Medulla oblongata (tissue), 1 donor: ENCODE data around the gene FOXP1.
"Not testable (repeated sequence)": the region's sequence is repeated elsewhere in the genome, so short reads cannot be mapped to it uniquely, and the experiment has no call there.

Experiments used
- DNase-seq: peaks from one replicate; pipeline ENCODE4 v3.0.0-alpha.2; 2015; ENCODE audit errors: extremely low spot score

Gene FOXP1

DNA sequence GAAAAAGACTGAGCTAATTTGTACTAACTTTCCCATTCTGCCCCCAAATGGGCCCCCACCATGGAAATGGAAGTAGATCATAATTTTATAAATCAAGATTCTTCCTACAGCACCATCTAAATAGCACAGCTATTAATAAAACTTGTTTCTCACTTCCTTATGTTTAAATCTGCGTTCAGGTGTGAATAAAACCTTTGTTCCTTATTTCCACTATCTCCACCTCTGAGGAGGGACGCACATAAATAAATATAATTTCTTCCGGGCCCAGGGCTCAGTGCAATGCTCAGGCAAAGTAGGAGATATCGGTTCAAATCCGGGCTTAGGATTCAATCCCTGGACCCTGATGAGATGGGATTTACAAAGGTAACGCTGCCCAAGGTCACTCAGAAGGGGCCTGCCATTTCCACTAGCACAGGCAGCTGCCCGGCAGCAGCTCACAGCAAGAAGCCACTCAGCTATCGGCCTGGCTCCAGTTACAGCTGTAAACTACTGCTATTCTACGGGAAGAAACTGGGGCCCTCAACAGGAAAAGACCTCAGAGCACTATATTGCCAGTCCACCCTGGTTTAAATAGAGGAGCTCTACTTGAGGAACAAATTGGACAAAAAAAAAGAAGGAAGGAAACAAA lies 52.5 kb downstream of the FOXP1 start:
- DNase-seq, result no peak

DNA sequence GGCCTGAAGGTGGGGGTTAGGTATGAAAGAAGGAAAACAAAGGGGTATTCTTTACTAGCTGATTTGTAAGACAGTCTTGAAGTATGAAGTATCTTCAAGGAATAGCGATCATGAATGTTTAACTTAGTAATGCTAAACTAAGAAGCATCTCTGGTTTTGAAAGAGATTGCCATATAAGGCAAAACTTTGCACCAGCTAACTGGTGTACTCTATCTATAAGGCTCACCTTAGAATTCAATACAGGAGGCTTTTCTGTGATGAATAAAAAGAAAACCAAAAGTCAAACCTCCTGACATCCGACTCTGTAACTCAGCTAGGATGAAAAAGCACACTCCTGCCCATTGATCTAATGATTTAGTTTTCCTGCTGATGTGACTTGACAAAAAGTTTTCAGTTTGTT lies 54.7 kb downstream of the FOXP1 start:
- no peak for DNase-seq

DNA sequence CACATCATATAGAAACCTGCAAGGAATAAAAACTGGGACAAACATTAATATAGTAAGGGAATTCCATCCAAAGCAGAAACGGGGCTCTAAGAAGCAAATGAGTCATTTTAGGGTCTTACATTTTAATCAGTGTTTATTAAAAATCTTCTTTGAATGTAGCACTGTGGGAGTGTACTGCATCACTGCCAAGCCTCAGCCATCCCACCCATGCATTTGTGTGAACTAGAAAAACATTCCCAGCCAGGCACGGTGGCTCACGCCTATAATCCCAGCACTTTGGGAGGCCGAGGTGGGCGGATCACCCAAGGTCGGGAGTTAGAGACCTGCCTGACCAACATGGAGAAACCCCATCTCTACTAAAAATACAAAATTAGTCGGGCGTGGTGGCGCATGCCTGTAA lies 57.1 kb downstream of the FOXP1 start:
- not testable (repeated sequence) for DNase-seq

DNA sequence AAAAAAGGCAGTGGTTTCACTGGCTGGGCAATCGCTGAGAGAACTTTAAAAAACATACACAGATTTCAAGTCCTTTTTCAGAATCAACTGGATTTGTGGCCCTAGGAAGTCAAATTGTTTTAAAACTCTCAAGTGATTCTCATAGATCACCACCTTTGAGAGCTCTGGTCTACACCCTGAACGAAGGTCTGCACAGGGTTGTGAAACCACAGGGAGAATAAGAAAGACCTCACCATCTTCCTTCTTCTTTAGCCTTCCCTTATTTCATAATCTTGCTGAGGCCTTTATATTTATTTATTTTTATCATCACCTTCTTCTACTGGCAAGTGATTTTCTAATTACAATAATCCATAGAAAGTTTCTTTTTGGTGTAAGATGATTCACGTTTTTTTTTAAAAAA lies 58.1 kb downstream of the FOXP1 start:
- DNase-seq, result no peak

DNA sequence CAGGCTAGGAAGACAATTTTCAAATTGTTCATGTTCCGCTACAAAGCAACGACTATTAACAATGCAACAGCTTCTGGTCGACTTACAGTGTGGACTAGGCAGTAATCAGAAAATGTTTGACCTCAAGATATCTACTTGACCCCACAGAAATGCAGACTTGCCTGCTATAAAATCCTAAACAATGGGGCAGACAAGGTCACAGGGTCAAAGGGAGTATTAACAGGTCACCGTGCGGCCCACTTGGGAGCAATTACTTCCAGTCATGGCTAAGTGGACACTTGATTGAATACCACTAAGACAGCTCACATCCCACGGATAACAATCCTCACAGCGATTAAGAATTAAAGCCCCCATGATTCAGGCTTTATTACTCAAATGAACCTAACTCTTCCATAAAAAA lies 58.9 kb downstream of the FOXP1 start:
- no peak for DNase-seq

DNA sequence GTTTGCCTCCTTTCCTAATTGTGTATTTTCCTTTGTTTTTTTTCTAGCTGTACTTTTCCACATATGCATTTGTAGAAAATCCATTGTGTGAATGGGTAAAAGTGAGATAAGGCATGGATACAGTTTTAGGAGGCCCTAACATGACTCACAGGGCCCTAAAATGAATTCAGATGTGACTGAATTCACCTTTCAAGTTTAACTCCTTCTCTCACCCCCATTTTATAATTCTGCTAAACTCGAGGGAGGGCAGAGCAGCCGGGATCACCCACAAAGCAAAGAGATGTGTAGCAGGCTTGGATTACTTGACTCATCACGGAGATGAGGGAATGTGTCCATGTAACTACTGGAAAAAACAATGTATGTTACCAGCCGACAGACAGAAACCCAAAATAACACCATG lies 59.9 kb downstream of the FOXP1 start:
- no peak for DNase-seq

DNA sequence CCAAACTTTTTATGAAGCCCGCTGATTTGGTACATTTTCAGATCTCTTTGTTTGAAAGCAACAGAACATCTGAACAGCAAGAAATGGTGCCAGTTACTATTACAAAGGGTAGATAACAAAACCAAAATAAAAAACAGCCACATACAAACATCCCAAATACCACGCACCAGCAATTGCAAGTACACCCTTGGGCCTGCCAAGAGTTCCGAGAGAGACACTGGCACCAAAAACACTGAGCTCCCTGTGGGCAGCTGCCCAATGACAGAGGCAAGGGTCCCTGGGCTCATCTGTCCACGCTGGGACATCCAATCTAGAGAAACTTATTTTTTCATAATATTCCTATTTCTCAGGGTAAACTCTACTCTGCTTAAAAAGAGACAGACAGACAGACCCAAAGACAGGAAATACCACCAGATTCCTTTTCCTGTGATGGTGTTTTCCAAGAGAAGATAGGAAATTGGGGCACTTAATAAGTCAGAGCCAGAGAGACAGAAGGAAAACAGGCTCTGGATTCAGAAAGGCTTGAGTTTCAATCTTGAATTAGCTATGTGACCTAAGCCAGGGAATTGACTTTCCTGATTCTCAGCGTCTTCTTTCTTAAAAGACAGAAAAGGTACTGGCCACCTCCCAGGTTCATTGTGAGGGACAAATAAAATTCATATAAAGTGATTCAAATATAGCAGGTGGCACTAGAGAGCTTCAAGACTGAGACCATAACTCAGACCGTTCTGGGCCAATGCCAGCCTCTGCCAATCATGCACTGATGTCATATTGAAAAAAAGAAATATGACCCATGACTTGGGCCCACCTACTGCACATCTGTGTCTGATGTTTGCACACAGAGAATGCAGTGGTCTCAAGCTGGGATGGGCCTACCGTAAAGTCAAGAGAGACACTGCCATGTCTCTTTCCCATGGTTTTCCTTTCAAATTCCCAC lies 61.3 kb downstream of the FOXP1 start:
- no peak for DNase-seq

DNA sequence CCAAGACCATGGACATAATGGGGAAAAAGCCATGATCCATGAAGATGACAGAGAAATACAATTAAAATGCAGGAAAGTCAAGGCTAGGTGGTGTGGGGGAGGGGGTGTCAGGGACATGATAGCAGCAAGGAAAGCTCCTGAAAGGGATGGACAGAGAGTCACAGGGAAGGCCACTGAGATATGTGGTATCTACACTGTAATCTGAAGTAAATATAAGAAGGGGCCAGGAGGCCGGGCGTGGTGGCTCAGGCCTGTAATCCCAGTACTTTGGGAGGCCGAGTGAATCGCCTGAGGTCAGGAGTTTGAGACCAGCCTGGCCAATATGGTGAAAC lies 62.5 kb downstream of the FOXP1 start:
- no peak for DNase-seq

DNA sequence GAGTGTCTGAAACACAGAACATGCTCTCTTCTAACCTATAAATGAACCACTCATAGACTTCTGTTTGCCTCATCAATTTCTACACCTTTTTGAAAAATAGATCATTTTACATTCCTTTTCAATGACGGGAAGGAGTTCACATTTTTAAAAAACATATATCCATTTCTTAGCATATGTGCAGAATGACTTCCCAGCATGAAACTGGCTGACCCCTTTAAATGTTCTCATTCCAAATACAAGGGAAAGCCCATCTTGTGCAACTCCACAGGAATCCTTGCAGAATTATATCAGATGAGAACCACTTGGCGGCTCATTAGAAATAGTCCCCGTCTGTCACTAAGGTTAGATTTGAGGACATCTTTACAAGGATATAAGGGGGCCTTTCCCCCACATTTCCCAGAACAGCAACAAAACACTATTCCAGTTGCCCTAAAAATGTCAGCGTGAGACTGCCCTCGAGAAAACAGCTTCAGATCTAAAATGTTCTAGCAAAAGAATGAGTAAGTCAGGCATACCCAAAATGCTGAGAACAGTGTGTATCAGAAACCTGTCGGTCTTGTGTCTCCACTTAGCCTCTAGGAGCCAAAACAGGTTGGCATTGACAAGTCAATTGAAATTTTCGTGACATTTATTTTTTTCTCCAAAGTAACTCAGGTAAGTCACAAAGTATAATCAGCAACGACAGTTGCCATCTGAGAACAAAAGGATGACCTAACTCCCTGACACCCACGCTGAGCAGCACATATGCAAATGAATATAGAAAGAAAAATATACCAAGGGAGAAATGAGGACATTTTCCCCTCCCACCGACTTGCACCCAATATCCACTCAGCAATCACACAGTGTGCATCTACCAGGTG lies 63.1 kb downstream of the FOXP1 start:
- no peak for DNase-seq

DNA sequence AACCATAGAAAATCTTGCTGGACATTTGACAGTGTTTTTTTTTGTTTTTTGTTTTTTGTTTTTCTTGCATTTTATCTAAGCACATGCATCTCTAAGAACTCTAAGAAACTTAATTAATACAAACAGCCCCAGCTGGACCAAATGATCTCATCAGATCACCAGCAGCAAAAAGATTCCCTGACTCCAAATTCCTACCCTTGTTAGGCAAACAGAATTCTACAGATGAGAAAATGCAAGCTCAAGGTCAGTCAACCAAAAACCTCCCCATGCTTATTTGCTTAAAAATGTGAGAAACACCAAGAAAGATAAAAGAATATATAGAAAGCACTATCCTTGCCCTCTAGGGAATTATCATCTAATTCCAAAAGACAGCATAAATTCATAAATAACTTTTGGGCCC lies 65.4 kb downstream of the FOXP1 start:
- no peak for DNase-seq

DNA sequence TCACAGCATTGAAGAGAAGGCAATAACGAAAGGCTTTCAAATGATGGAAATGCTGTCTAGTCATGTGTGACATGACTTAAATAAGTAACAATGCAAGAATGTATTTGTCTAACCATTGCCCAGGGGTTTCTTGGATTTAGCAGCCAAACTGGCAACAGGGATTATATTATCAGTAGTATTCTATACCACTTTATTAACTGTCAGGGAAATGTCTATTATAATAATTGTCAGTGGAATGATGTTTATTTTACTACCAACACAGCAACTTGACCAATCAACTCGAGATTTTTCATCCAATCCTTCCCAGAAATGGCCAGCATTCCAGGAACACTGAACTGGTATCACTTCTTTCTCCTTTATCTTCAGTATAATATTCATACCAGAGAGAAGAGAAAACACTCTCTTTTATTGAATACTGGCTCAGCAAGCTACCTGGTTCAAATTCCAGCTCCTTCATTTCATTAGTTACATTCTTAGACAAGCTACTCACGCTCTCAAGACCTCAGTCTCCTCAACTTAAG lies 66.2 kb downstream of the FOXP1 start:
- DNase-seq, result no peak

DNA sequence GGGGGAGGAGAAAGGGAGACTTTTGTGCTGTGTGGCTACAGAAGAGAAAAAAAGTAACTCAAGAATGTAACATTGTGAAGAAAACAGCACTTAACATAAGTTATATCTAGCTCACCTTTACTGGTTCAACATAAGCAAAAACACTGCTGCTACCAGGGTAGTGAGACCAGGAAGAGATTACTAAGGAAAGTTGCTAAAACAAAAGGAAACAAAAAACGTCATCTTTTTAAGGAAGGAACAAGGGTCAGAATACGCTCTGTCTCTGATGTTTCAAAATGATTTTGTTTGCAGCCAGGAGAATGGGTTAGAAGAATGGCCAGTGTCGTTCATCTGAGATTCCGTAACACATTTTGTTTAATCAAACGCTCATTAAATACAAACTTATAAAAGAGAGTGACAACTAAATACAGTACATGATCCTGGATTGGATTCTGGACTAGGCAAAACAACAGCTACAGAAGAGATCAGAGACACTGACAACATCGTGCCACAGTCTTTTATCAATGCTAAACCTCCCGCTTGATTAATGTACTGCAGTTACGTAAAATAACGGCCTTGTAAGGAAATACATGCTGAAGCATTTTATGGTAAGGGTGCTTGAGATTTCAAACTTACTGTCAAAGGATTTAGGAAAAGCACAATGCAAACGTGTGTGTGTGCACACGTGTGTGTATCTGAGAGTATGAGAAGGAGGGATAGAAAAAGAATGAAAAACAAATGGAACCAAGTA lies 67.7 kb downstream of the FOXP1 start:
- no peak for DNase-seq

DNA sequence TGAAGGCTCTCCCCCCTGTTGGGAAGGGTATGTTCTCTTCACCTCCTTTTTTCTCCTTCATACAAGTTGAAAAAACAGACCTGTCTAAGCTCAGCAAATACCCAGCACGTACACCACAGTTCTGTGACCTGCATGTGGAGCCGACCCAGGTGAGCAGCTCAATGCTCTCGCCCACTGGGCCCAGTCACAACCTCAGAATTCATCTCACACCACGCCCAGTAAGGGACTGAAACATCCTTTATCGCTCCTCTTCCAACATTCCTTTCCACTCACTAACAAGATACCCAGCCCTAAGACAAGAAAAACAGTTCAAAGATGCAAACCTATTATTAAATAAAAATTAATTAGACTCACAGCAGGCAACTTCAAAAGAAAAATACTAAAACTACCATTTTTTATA lies 68.9 kb downstream of the FOXP1 start:
- no peak for DNase-seq

DNA sequence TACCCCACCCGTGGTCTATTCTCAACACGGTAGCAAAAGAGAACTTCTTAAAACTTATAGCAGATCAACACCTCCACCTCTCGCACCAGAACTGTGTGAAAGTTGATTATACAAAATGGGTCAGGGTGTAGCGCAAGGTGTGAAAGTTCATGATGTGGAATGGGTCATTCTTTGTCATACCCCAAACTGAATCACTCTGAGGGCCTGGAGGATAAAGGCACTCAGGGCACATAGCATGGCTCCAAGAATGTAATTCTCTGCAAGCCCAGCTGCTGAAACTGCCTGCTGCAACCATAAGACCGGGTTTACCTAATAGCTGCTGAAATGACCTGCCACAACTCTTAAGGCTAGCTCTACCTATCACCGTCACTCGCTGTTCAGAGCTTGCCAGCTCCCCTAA lies 70.0 kb downstream of the FOXP1 start:
- no peak for DNase-seq

DNA sequence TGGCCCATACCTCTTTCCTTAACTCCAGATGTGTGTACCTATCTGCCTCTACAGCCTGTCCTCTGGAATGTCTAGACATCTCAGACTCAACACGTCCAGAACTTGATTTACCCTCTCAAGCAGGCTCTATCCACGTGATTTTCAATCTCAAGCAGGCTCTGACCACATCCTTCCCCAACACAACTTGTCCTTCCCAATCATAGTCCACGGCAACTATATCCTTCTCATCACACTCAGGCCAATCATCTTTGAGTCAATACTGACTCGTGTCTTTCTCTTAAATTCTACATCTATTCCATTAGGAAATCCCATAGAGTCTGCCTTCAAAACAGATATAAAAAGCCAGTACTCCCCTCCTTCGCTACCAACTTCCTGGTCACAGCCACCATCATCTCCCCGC lies 70.4 kb downstream of the FOXP1 start:
- DNase-seq, result no peak

DNA sequence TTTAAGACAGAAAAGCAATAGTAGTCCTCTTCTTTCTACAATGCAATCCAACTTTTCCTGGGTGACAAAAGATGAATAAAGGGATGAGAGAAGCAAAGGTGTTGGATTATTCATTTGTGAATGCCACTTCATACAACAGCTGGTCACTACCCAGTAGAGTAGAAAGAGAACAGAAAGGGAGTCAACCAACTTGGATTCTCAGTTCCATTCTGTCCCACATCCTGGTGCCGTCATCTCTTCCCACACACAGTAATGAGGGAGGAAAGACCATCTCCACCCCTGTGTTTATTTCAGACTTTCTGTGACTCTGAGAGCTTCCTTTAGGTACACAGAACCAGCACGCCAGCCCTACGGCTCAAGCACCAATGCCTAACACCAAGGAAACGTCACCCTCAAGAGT lies 71.0 kb downstream of the FOXP1 start:
- DNase-seq, result no peak

DNA sequence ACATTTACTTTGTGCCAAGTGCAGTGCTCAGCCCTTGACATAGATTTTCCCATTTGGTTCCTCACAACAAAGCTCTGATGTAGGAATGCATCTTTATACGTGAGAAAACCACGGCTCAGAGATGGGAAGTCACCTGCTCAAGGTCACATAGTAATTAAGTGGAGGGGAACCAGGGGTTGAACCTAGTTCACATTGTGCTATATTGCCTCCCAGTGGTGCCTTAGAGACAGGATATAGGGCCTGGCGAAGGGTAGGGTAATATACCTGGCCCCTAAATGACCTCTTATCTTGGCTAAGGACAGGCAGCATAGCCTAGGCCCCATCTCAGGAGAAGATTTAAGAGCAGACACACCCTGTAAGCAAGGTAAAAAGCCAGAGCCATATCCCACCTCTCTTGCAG lies 71.5 kb downstream of the FOXP1 start:
- DNase-seq, result no peak

DNA sequence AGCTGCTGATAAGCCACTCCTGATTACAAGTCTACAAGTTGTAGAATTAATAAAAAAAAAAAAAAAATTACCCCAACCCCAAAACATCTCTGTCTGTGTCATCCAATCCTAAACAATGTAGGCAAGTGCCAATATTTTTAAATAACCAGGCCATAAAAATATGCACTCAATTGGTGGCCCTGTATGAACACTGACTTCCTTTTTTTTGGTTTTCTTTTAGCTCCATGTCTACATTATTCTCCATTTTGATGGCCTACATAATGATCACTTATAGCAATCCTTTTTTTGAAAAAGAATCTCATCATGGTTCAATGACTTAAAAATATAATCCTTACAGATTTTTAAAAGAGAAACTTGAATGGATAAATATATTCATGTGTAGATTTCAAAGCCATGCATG lies 72.1 kb downstream of the FOXP1 start:
- DNase-seq, result no peak

DNA sequence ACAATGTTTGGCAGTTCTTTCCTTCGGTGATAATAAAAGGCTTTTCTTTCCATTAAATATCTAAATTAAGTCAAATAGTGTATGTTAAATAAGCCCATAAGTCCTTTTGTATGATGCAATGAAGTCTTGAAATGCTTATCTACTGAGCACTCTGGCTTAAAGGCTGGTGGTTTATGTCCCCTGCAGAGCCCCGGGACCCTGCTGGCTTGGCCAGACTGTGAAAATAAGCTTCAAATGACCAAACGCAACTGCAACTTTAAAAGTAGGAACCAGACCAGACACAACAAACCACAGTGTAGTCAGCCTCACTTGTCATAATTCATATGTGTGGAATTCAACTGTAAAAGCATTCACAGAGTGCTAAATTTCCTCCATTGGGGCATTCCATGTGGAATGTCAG lies 72.5 kb downstream of the FOXP1 start:
- no peak for DNase-seq

DNA sequence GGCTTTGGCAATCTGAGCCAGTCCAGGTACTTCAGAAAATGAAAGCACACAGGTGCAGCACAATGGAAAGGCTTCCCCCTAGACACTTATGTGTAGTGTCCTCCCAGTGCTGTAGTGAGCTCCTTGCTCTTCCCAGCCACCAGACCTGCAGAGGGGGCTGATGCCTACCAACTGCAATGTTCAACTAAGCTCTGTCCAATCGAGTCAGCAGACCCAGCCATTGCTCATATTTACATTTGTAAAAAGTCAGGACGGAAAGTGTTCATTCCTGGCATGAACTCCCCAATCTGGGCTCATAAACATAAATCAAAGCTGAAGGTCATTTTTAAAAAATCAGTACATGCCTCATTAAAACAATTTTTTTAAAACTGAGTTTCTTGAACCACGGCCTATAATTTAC lies 73.0 kb downstream of the FOXP1 start:
- no peak for DNase-seq

DNA sequence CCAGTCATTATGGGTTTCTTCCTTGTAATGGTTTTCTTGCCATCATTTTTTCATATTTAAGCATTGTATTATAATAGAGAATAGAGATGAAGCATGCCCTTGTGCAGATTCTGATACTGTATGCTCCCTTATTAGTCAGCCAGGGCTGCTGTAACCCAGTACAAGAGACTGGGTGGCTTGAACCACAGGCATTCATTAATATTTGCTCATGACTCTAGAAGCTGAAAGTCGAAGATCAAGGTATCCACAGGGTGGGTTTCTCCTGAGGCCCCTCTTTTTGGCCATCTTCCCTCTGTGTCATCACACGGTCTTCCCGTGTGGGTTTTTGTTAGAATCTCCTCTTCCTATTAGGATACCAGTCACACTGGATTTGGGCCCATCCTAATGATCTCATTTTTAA lies 74.5 kb downstream of the FOXP1 start:
- DNase-seq, result no peak
